SIG-M5 treated with dmso at 0.1 percent for 504 hours (cell line): Measurements from ENCODE around the gene IL10RA.
"Not testable (repeated sequence)": the region's sequence is repeated elsewhere in the genome, so short reads cannot be mapped to it uniquely, and the experiment has no call there.

ENCODE experiments used
- DNase-seq: peaks from one replicate; lab custom pipeline; 2025; ENCODE audit not compliant: unreplicated experiment; lab: John Stamatoyannopoulos, UW

The IL10RA gene

GRCh38 chr11:117961896-117962295 is 24.3 kb upstream of the IL10RA start:
- DNase-seq: no peak

GRCh38 chr11:117962826-117963225 is 23.4 kb upstream of the IL10RA start:
- DNase-seq: no peak

- DNase-seq: no peak
Observed at GRCh38 chr11:117966908-117967307, 19.3 kb upstream of the IL10RA start.

GRCh38 chr11:117969160-117969991 is 16.8 kb upstream of the IL10RA start:
- DNase-seq: no peak

- DNase-seq: peak; percentile 79
Observed at GRCh38 chr11:117970400-117971024, 15.7 kb upstream of the IL10RA start.

GRCh38 chr11:117972044-117972443 is 14.2 kb upstream of the IL10RA start:
- no peak for DNase-seq

GRCh38 chr11:117972629-117973502 is 13.3 kb upstream of the IL10RA start:
- no peak for DNase-seq

GRCh38 chr11:117973503-117973860 is 12.7 kb upstream of the IL10RA start:
- DNase-seq: peak; percentile 32

GRCh38 chr11:117976445-117976844 is 9.7 kb upstream of the IL10RA start:
- no peak for DNase-seq

GRCh38 chr11:117977029-117977428 is 9.2 kb upstream of the IL10RA start:
- DNase-seq: no peak

- DNase-seq: not testable (repeated sequence)
Observed at GRCh38 chr11:117977612-117978264, 8.5 kb upstream of the IL10RA start.

- not testable (repeated sequence) for DNase-seq
Observed at GRCh38 chr11:117978291-117978910, 7.8 kb upstream of the IL10RA start.

- DNase-seq: no peak
Observed at GRCh38 chr11:117978991-117979390, 7.2 kb upstream of the IL10RA start.

GRCh38 chr11:117979481-117980211 is 6.5 kb upstream of the IL10RA start:
- DNase-seq: no peak

- no peak for DNase-seq
Observed at GRCh38 chr11:117980280-117980679, 5.9 kb upstream of the IL10RA start.

- peak; percentile 32 for DNase-seq
Observed at GRCh38 chr11:117980720-117981119, 5.5 kb upstream of the IL10RA start.

GRCh38 chr11:117983163-117983475 is 3.1 kb upstream of the IL10RA start:
- no peak for DNase-seq

- DNase-seq: no peak
Observed at GRCh38 chr11:117984476-117984875, 1.7 kb upstream of the IL10RA start.

GRCh38 chr11:117986981-117987574 is 884 bp downstream of the IL10RA start:
- peak; percentile 63 for DNase-seq
